Stimulated activated CD8-positive, alpha-beta memory T cell treated with anti-CD3 and anti-CD28 coated beads, Interleukin-4, amount 100 ng/mL, for 4 hours (primary cell): ENCODE measurements around the gene PSMD1.

Experiments used
- DNase-seq, 2 donors: peaks; one replicate each; pipeline ENCODE4 v3.0.0-alpha.2; 2020; ENCODE audit warnings: low read depth in 2 of 2, low spot score in 1 of 2

Gene PSMD1

DNA sequence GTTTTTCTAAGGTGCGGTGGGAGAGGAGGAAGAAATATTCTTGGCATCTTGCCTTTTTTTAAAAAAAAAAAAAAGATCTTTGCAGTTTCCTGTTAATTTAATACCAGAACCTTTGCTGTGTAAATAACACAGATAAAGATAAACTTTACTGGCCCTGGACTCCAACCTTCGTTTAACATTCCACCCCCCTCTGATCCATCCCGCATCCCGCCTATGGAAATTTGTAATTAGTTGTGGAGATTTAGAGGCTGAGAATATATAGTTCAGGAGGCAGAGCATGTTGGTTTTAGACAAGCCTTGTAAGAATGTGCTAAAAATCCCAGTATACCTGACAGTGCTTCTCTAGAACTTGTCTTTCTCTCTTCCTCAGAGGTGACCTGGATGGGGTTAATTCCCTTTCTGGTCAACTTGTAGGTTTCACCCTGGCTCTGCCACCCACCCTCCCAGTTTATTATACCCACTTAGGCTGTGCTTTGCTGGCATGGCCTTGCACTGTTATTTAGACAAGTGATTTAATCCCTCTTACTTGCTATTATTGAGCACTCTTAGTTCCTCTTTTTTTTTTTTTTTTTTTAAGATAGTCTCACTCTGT, 22.3 kb upstream of the PSMD1 start:
- no peak for DNase-seq

DNA sequence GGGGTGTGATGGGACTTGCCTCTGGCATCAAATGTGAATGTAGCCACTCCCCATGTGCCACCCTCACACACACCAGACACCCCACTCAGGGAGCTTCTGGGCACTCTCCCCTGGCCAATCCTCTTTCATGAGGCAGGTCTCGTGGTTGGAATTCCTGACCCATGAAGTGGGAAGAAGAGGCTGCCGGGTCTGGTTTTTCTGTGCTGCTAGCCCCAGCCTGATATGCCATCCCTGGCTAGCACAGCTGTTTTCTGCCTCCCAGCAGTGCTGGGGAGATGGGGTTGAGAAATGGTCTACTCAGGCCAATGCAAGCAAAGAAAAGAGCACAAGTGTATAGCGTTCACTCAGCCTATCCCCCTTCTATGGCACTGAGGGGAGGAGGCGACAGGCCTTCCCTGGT, 20.5 kb upstream of the PSMD1 start:
- no peak for DNase-seq

DNA sequence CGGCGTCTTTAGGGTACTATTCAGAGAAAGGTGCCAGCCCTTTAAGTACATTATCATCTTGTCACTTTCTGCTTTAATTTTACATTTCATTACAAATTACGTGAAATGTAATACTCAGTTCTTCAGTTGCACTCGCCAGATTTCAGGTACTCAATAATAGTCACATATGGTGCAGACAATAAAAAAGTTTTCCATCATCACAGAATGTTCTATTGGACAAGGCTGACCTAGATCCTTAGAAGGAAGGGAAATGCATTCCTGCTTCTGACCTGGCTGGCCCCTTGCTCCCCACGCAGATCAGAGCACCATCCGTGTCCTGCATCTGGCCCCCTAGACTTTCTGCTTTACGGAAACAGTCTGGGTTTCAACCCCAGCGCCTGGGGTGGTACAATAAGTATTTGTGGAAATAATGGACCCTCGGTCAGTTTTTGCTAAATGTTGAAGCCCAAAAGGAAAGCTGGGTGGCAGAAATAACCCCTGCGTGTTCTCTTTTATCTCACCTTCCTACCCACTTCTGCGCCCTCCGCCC, 20.0 kb upstream of the PSMD1 start:
- DNase-seq = no peak

DNA sequence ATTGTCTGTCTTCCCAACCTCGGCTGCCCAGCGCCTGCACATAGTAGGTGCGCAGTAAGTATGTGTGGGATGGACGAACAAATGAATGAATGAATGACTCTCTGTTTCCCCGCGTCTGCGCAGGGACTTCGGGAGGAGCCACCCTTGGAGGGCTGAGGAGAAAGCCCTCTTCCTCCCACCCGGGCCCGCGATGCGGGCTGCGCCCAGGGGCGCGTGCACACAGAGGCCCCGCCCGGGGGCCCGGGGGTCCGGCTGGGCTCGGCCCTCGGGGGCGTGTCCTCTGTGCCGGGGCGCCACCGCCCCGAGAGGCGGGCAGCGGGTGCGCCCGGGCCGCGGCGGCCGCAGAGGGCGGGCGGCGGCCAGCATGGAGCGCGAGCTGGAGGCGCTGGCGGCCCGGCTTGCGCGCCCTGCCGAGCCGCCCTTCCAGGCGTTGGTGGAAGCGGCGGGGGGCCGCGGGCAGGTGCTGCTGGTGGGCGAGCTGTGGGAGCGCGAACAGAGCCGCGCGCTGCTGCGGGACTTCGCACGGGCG, 19.4 kb upstream of the PSMD1 start, which contains the start of gene C2orf72:
TSS of gene C2orf72 (plus strand) at position 322 of the 529 bp plus-strand sequence. CDS start at position 365, 43 bp downstream.
- DNase-seq = no peak

DNA sequence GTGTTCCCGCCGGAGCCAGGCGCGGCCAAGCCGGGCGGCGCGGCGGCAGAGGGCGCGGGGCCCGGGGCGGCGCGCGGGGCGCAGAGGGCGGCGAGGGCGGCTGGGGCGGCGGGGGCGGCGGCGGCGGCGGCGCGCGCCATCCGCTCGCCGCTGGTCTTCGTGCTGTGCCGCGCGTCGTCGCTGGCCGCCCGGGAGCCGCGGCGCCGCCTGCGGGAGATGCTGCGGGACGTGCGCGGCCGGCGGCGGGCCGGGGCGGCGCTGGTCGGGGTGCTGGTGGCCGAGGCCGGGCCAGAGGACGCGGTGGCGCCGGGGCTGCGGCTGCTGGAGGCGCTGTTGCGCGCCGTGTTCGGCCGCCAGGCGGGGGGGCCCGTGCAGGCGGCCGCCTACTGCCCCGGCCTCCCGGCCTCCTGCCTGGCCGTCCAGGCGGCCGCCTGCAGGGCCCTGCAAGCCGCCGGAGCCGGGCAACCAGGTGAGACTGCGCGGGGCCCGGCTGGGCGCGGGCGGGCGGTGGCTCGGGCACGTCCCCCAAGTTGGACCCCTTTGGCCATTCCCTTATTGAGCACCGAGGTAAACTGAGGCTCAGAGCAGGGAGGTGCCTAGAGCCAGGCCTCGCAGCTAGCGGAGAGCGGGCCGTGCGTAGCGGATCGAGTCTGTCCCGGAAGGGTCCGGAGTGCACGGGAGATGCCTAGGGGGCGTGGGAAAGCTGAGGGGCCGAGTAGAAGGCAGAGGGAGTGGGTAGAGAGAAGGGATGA, 18.8 kb upstream of the PSMD1 start:
- no peak for DNase-seq

DNA sequence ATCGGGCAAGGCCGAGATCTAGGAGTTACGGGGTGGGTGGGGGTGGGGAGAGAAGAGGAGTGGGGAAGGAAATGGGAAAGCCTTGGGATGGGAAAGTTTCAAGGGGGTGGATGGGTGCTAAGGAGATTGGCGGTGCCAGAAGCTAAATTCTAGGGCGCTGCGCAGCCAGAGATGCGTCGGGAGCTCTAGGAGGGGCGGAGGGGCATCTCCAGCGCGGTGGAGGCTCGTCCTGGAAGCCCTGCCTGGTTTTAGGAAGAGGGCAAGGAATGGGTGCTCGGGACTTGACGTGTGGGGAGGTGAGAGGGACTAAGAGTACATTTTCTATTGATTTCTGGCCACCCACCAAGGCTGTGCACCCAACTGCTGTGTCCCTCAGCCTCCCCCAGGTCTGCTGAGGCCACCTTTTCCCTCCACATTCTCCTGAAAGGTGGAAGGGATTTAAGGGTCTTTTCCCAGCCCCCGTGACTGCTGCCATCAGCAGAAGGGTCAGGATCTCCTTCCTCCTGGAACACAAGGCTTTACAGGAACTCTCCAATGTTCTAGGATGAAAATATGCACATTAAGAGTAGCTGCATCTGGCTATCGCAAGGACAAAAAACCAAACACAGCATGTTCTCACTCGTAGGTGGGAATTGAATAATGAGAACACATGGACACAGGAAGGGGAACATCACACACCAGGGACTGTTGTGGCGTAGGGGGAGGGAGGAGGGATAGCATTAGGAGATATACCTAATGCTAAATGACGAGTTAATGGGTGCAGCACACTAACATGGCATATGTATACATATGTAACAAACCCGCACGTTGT, 18.0 kb upstream of the PSMD1 start:
- DNase-seq = no peak

DNA sequence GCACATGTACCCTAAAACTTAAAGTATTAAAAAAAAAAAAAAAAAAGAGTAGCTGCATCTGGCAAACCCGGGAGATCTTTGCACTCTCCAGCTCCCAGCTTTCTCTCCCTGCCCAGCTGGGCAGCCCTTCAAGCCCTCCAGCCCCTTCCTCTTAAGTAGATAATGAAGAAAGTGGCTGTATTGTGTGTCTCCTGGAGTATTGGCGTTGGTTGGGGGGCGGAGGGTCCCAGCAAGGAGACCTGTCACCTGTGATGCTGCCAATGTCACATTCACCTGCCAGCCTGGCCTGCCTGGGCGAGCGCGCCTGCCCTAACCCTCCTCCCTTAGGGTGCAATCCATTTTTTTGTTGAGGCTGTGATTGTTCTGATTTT, 17.4 kb upstream of the PSMD1 start:
- no peak for DNase-seq

DNA sequence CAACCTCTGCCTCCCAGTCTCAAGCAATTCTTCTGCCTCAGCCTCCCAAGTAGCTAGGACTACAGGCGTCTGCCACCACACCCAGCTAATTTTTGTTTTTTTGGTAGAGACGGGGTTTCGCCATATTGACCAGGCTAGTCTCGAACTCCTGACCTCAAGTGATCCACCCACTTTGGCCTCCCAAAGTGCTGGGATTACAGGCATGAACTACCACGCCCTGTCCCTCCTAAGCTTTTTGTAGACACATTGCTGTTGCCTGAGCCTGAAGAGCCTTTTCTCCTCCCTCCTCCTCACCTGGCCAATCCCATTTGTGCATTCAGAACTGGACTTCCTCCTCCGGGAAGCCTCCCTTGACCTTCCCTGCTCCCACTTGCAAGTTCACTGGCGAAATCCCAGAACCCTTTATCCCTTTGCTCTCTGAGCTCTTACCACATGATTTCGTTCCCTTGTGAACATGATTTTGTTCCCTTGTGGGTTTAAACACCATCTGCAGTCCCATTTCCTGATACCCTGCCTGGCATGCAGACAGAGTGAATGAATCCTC, 16.8 kb upstream of the PSMD1 start:
- DNase-seq = no peak

DNA sequence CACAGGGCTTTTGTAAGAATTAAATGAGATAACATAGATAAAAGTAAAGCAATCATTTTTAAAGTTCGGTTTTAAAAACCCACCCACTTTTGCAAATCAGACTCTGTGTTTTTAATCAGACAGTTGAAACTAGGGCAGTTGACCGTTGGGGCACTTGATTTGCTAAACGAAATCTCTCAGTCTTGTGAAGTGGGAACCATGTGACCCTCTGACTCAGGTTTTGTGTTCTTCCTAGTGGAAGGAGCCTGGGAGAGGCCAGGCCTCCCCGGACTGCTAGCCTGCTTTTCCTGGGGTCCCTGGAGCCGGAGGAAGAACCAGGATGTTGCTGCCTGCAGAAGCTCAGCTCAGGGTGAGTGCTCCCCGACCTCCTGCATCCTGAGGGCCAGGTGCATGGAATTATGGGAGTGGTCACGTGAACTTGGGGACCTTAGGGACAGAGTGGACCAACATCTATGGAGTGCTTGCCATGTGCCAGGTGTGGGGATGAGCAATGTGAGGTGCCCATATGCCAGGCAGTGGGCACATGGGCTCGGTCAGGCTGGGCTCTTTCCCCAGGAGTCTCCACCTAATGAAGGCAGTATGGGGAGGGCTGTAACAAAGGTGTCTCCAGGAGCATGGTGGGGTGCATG, 15.5 kb upstream of the PSMD1 start:
- no peak for DNase-seq

DNA sequence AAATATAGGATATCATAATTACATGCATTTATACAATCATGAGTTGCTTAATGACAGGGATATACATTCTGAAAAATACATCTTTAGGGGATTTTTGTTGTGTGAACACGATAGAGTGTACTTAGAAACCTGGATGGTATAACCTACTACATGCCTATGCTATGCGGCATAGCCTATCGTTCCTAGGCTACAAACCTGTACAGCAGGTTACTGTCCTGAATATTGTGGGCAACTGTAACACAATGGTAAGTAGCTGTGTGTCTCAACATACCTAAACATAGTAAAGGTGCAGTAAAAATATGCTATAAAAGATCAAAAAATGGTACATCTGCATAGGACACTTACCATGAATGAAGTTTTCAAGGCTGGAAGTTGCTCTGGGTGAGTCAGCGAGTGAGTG, 12.9 kb upstream of the PSMD1 start:
- DNase-seq = no peak

DNA sequence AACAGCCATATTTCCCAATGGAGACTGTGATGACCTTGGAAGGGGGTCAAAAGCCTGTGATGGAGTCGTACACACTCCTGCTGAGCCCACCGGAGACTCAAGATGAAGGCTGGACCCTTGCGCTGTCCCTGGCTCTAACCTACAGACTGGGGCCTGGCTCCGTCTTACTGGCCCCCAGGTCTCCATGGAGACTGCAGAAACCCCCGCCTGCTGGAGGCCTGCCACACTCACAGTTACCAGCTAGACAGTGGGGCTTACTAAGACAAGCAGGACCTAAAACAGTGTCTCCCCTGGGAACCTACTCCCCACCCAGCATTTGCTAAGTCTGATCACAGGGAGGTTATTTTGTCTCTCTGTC, 9.8 kb upstream of the PSMD1 start:
- no peak for DNase-seq

DNA sequence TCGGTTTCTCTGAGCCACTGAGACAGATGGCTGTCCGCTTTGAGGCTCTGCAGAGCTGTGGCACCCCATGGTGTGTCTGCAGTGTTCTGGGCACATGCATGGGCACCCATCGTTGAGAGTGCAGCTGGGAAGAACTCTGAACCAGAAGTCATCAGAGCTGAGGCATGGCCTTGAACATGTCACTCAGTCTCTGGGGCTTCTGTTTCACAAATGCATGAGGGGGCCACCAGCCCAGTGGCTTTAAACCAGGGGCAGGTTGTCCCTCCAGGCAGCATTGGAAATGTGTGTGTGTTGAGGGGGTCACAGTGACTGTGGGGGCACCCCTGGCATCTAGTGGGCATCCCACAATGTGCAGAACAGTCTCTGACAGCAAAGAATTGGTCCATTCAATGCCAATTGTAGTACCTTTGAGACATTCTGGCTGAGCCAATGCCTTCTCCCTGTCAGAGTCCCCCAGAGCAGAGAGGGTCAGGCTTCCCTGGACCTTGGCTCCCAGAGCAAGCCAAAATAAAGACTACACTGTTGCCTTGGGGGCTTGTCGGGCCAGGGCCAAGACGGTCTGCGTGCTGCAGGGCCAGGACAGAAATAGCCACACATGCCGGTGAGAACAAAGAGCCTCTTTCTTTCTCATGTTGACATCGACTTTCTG, 9.3 kb upstream of the PSMD1 start:
- DNase-seq = no peak

DNA sequence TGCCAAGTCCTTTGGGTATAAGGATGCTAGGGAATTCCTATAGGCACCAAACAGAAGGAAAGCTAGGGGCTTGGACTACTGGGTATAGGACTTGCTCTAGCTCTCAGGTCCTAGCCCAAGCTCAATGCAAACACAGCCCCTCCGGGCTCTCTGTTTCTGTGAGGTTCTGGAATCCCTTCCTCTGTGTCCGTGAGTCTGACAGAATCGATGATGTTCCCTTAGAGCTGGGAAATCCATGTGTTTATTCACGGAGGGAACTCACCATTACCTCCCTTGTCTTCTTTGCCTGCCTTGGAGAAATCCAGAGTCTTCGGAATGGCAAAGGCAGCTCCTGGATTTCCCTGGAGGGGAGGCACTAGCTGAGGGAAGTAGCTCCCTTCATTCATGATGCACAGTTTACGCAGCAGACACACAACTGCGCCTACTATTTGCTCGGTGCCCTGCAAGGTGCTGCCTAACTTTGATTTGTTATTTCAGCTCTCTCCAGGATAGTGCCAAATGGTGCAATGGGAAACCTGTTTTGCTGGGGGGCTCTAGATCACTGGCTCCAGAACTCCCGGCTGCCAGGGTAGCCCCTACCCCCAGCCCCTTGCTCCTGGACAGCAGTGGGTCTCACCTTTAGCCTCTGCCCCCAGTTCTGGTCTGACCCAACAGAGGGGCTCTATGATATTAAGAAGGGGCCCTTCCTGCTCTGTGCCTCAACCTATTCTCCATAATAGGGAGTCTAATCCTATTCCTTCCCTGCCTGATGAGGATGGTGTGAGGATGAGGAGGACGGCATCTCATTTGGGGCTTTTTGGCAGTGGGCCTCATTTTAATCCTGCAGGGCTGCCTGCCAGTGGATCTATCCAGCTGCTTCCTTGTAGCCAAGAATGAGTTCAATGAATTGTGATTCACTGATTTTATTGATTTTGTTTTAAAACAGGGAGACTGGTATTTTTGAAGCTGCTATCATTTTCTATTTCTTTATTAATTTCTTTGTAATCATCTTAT, 8.4 kb upstream of the PSMD1 start:
- no peak for DNase-seq

DNA sequence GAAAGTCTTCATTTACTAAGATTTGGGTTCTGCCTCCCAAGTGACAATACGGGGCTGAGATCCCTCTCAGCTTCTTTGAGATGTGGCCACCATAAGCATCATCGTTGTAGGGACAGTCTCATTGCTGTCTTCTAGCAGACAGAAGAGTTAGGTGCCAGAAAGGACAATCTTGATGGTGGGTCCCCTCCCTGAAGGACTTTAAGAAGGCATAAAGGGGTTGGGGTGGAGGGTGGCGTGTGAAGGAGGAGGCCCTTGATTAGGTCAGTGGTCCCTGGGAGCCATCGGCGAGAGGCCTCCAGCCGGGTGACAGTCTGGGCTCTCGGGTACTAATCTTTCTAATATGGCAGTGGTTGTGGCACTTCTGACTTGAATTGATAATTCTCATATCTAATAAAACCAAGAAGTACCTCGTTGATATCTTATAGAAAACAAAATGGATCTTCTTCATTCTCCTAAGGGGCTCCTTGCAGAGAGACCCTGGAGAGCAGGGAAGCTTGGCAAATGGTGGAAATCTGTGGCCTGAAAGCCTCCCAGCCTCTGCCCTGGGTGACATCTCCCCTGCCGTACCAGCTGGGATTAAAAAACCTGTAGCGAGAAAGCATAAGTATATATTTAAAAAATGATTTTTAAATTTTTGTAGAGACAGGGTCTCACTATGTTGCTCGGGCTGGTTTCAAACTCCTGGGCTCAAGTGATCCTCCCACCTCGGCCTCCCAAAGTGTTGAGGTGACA, 7.2 kb upstream of the PSMD1 start:
- no peak for DNase-seq

DNA sequence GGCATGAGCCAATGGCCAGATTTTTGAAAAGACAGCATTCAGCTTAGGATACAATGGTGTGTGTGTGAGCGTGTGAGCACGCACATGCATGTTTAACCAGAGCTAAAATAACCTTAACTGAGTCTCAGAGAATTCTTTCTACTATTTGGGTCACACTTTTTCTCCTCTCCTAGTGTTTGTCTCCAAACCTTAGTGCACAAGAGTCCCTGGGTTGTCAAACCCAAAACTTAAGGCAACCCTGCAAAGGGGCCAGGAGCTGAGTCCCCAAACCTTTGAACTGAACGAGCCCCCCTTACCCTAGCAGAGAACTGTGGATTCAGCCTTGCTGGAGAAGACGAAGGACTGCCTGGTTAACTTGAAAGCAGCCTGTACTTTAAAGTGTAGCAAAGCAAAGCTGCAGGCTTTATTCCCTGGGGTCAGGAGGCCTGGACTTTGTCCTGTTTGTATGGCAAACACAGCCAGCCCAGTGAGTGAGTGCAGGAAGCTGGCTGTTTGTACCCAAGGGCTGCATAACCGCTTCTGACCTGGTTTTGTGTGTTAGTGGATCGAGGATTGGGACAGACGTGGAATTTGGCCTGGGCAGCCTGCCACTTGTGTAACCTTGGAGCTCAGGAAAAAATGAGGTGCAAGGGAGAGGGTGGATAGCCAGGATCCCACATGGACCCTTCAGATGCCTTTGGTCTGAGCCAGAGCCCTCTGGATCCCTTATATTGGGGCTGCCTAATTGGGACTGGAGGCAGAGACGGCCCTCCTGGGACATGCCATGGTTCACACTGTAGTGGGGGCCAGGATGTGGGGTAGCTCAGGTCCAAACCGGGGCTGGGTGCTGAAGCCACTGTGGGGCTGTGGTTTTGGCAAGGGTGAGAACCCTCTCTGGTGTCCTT, 6.4 kb upstream of the PSMD1 start:
- DNase-seq = no peak

DNA sequence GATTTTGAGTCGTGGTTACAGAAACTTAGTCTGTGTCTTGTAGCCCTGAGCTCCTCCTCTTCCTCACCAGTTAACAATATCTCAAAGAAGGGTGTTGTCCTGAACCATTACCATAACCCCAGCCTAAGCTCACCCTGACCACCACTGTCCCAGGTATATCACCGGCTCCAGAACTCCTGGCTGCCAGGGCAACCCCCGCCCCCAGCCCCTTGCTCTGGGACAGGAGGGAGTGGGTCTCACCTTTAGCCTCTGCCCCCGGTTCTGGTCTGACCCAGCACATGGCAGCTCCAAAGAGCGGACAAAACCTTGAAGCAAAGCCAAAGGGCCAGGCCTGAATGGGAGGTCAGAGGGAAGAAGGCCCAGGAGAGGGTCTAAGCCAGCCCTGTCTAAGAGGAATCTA, 5.6 kb upstream of the PSMD1 start:
- DNase-seq = no peak
